Activated naive CD4-positive, alpha-beta T cell (primary cell): Measurements from ENCODE around the gene RNF39.
"Not testable (repeated sequence)": the region's sequence is repeated elsewhere in the genome, so short reads cannot be mapped to it uniquely, and the experiment has no call there.

Source experiments
- DNase-seq, 4 experiments: peaks; one replicate each; lab custom pipeline; 2025; lab: John Stamatoyannopoulos, UW

Gene RNF39

GRCh38 chr6:30075094-30075789, at the start of gene RNF39:
Gene RNF39 (minus strand): TSS chr6:30075769. CDS start chr6:30075585, 184 bp downstream.
- DNase-seq, result peak in 1 of 4 experiments; percentile 10

GRCh38 chr6:30122515-30122914, 46.9 kb upstream of the RNF39 start:
- DNase-seq, result no peak

GRCh38 chr6:30121446-30122366, 46.1 kb upstream of the RNF39 start:
- no peak for DNase-seq

GRCh38 chr6:30118691-30119090, 43.1 kb upstream of the RNF39 start:
- DNase-seq, result not testable (repeated sequence)

- no peak for DNase-seq
These were observed 41.2 kb upstream of the RNF39 start for GRCh38 chr6:30116724-30117123.

- no peak for DNase-seq
These were observed 38.3 kb upstream of the RNF39 start for GRCh38 chr6:30113841-30114240.

GRCh38 chr6:30113003-30113759, 37.6 kb upstream of the RNF39 start, which contains the start of gene TRIM31:
Gene TRIM31 (minus strand): TSS chr6:30113090. CDS start chr6:30112805, 285 bp downstream.
- no peak for DNase-seq

GRCh38 chr6:30112402-30112994, 36.9 kb upstream of the RNF39 start:
- no peak for DNase-seq

GRCh38 chr6:30111266-30111856, 35.8 kb upstream of the RNF39 start:
- DNase-seq, result no peak

- DNase-seq, result no peak
These were observed 29.1 kb upstream of the RNF39 start for GRCh38 chr6:30104661-30105060.

- DNase-seq, result no peak
These were observed 28.3 kb upstream of the RNF39 start for GRCh38 chr6:30103872-30104179.

- DNase-seq, result peak; percentile 43 to 72 (median 62)
These were observed 27.7 kb upstream of the RNF39 start for GRCh38 chr6:30102970-30103871.

GRCh38 chr6:30102414-30102969, 26.9 kb upstream of the RNF39 start:
- DNase-seq, result no peak

GRCh38 chr6:30101444-30102413, 26.2 kb upstream of the RNF39 start:
- peak; percentile 18 to 47 (median 24) for DNase-seq

GRCh38 chr6:30100585-30101443, 25.2 kb upstream of the RNF39 start:
- peak in 1 of 4 experiments; percentile 7 for DNase-seq

- no peak for DNase-seq
These were observed 24.6 kb upstream of the RNF39 start for GRCh38 chr6:30100154-30100553.

GRCh38 chr6:30097902-30098768, 22.6 kb upstream of the RNF39 start:
- no peak for DNase-seq
